Activated gamma-delta T cell treated with anti-CD3 and anti-CD28 coated beads, Interleukin-2, amount 50 U/mL, for 16 hours (primary cell): Measurements from ENCODE around the gene CDKN2B-AS1.
"Not testable (repeated sequence)": the region's sequence is repeated elsewhere in the genome, so short reads cannot be mapped to it uniquely, and the experiment has no call there.

ENCODE experiments used
- DNase-seq: peaks from one replicate; pipeline ENCODE4 v3.0.0-alpha.2; 2020; ENCODE audit warnings: low read depth

The CDKN2B-AS1 gene

DNA sequence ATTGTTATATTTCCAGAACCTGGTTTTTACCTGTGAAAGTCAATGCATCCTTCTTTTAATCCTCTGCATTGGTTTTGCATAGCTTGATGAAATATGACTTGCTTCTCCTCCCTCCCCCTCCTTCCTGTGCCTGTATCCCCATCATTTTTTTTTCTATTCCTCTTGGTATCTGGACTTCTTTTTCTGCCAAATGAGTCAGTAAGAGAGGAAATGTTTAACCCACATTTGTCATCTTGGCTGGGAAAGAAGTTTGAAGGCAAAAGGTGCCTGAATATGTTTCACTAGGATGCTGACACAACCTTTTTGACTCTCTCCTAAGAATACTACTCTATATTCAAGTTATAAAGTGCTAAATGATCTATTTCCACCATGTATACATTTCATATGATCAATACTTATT is 50.0 kb downstream of the CDKN2B-AS1 start:
- no peak for DNase-seq

DNA sequence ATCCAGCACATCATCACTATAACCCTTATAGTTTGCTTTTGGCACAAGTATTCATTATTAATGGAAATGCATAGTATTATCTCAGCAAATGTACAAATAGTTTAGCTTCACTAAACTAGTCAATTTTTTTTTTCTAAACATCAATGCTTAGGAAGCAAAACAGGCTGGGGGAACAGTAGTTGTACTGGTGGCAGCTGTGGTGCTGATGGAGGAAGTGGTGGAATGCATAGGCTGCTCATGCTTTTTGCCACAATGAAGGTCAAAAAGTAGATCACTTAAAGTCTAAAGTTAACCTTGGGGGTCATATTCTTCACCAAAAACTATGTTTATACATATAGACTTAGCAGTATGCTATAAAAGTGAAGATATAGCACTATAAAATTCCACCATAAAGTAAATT is 50.8 kb downstream of the CDKN2B-AS1 start:
- no peak for DNase-seq

DNA sequence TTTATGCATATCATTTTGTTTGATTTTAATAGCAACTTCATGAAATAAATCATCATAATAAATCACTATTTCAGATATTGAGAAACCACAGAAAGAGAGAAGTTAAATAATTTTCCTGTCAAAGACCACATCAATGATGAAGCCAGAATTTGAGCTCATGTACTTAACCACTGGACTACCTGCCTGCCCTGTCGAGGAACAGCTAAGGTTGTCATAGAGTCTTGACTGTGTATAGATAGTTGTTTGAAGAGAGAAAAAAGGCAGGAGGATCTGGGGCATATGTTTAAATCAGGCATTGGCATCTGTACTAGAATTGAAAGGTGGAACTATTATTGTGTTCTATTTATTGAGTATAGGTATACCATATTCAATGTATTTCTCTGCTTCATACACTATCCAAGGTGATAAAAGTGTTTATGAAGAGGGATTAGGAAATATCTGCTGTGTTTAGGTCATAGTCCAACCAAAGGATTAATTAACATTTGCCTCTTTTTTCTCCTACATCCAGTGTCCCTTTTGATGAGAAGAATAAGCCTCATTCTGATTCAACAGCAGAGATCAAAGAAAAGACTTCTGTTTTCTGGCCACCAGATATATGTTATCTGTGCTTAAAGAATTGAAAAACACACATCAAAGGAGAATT is 51.8 kb downstream of the CDKN2B-AS1 start:
- no peak for DNase-seq

DNA sequence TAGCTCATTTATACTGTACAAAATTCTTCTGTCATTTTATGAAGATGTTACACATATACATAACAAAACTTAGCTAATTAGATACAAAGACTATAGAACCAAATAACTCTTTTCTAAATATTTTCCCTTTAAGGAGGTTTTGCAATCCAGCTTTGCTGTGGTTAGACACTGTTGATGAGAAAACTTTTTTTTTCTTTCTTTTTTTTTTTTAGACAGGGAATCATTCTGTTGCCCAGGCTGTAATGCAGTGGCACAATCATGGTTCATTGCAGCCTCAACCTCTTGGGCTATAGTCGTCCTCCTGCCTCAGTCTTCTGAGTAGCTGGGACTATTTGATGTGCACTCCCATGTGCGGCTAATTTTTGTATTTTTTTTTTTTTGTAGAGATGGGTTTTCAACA is 53.0 kb downstream of the CDKN2B-AS1 start:
- DNase-seq = no peak

DNA sequence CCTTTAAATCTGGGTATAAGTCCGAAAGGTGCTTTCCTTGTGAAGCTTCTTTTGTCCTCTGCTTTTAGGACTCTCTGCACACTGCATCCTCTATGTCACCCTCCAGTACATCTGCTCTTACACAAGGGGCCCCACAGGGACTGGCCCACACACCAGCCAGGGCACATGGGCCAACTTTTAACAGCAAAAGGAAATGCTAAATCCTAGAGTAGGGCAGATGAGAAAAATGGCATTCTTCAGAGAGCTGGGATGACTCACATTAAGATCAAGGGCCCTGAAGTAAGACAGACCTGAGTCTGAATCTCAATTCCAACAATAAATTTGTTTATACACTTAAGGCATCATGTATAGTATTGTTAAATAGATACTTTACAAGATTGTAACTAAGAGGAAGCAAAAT is 54.8 kb downstream of the CDKN2B-AS1 start:
- DNase-seq = no peak

DNA sequence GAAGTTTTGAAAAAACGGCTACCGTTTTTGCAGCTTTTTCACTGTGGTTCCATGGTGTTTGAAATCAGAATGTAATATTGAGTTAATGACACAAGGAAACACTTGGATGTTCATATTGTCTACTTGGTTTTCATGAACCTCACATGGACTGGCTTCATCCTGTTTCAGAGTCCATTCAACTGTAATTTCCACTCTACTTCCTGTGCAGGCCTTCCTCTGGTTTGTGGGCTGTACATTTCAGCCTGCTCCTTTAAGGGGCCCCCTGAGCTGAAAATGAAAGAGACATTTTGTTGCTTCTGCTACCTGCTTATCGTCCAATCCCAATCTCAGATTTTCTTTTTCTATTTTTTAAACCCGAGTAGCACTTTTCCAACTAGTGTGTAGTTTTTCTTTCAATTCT is 56.3 kb downstream of the CDKN2B-AS1 start:
- DNase-seq = no peak

DNA sequence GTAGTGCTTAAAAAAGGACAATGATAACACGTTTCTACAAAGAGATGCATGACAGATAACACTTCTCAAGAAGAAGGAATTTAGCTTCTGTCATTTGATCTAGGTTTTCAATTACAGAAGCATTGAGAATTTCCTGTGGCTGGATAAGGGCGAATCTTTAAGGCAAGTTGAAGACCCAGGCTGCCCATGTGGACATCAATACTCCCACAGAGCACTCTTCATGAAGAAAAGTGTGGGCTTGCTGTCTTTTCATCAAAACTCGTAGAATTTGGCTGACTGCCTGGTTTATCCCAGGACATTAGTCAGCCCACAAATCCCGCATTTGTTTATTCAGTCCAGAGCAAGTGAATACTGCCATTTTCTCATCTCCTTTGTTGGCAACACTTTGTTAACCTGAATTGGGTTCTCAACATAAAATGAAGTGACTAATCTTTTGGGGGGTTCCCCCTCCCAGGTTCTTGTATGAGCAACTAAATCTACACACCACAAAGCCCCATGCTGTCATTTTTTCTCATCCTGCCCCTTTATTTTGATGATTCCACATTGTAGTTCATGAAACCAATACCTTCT is 57.9 kb downstream of the CDKN2B-AS1 start:
- peak; percentile 1 for DNase-seq

DNA sequence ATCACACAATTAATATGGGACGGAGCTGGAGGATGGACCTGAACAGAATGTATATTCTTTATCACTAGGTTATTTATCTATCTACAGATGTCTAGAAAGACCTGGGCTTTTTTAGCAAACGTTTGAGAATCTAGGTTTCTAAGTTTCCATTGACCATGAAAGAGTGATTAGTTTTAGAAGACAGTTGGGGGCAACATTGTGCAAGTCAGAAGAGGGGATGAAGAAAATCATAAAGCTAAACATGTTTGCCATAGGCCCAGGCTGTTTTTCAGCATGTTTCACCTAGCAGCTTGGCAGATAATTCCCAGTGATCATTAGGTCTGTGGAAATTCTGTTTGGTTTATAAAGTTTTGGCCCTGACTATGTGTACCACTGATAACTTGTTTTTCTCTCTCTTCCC is 58.6 kb downstream of the CDKN2B-AS1 start:
- no peak for DNase-seq

DNA sequence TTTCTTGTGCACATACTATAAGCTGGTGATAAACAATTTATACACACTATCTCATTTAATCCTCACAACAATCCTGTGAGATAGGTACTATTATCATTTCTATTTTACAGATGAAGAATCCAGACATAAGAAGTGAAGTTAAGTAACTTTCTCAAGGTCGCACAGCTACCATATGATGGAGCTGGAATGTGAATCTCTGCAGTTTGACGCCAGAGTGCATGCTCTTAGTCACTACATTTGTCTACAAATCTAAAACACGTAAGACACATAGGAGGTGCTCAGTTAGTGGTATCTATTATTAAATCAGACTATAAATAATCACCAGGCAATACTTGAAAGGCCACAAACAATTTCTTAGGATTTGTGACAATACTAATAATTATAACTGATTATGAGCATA is 59.5 kb downstream of the CDKN2B-AS1 start:
- DNase-seq = no peak

DNA sequence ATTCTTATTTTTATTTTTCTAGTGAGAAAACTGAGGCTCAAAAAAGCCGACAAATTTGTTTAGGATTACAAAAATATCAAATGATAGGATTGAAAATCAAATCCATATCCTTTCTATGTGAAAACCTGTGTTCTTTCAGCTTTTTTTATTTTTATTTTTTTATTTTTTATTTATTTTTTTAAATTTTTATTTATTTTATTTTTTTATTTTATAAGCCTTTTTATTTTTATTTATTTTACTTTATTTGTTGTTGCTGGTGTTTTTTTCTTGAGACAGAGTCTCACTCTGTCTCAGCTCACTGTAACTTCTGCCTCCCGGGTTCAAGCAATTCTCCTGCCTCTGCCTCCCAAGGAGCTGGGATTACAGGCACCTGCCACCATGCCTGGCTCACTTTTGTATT is 59.9 kb downstream of the CDKN2B-AS1 start:
- no peak for DNase-seq

DNA sequence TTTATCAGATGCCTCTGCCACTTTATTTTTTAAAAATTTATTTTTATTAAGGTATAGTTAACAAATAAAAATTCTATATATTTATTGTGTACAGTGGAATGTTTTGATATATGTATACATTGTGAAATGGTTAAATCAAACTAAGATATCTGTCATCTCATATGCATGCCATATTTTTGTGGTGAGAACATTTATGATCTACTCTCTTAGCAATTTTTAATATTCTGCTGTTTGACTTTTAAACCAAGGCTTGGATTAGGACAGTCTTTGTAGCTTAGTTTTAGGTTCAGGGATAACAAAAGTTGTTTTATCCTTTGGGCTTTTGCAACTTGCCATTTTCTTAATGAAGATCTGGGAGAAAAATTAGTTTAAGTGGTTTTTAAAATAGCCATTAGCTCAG is 60.5 kb downstream of the CDKN2B-AS1 start:
- no peak for DNase-seq

DNA sequence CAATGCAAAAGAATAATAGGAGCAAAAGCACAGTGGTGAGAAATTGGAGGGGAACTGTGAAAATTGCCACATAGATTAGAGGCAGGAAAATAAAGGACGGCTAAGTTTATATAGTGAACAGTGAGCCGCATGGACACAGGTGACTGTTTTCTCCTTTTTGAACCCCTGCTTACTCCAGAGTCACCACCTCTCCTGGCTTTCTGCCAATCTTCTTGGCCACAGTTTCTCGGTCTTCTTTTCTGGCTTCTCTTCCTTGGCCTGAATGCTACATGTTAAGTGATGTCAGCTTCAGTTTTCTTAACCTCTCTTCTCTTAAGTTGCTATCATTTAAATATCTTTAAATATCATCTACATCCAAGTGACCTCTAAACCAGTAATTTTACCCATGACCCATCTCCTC is 61.8 kb downstream of the CDKN2B-AS1 start:
- no peak for DNase-seq

DNA sequence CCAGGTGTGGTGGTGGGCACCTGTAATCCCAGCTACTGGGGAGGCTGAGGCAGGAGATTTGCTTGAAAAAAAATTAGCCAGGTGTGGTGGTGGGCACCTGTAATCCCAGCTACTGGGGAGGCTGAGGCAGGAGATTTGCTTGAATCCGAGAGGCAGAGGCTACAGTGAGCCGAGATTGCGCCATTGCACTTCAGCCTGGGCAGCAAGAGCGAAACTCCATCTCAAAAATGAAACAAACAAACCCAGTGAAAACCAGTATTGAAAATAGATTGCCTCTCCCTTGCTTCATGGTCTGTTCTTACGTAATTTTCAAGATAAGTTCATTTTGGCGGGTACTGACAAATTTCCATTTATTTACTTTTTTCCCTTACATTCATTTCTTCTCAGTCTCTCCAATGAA is 63.4 kb downstream of the CDKN2B-AS1 start:
- not testable (repeated sequence) for DNase-seq

DNA sequence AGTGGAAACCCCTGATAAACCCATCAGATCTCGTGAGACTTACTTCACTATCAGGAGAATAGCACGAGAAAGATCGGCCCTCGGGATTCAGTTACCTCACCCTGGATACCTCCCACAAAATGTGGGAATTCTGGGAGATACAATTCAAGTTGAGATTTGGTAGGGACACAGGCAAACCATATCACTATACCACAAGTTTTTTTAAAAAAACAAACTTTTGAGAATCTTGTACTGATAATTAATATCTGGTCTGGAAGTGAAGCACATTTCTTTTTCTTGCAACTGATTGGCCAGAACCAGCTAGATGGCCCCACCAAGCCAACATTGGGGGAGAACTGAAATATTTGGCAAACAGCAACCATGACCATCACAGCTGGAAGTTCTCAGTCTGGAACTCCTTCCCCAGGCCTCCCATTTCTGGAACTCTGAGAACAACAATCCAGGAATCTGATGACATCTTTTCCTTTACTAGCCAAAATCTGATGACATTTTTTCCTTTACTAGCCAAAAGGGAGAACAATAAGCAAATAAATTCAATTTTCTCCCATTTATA is 66.3 kb downstream of the CDKN2B-AS1 start:
- no peak for DNase-seq

DNA sequence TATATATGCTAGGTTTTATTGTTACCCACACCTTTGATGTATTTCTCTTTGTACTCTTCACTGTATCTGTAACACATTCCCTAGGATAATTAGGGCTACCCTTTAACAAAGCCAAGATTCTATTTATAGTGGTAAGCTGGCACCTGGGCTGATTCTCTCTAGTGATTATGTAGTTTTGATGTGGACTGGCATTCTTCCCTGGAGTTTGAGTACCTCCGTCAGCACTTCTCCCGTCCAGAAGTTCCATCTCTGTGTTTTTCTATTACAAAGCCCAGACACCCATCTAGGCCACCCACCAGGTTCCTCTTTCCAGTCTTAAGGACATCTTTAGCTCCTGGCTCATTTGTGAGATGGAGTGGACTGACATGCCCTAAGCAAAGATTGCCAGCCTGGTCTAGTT is 70.4 kb downstream of the CDKN2B-AS1 start:
- no peak for DNase-seq

DNA sequence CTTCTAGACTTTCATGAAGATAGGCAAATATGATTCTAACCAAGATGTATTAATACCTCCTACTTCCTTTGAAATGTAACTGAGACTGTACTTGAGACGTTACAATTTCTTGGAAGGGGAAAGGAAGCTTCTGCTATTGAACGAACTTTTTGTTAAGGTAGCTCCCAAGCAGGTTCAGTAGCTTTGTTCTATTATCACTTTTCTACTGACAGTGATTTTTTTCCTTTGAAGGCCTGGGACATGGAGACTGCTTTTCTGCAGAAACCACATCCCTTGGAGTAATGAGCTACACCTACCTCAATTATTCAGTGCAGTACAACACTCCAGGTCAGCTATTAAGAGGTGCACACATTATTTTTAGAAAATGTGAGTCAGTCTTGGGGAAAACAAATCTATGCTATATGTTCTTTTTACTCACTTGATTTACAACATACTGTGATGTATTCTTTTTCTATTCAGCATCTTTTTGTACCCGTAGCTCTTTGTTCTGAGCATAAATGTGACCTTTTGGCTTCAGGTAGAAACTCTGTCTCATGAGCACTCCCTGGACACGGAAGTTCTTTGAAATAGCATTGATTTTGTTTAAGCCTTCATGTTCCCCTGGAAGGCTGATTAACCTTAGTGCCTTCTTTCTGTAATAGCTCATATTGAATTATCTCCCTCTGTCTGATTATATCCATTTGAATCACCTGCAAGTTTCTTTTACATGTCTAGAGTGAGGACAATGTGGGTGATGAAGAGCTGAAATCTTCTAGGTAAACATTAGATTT is 71.0 kb downstream of the CDKN2B-AS1 start:
- no peak for DNase-seq

DNA sequence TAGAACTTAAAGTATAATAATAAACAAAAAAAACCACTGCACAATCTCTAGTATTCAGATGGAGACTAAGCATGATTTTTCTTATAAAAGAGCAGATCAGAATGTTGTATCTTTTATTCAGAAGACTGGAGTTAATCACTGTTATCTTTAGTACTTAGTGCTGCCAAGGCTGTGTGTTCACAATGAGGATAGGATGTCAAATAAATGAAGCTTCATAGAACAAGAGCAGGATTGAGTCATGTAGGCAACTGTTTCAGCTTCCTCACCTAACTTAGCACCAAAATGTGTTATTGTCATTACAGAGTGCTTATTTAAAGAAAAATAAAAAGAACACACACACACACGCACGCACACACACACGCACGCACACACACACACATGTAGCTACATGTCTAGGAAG is 72.6 kb downstream of the CDKN2B-AS1 start:
- no peak for DNase-seq

DNA sequence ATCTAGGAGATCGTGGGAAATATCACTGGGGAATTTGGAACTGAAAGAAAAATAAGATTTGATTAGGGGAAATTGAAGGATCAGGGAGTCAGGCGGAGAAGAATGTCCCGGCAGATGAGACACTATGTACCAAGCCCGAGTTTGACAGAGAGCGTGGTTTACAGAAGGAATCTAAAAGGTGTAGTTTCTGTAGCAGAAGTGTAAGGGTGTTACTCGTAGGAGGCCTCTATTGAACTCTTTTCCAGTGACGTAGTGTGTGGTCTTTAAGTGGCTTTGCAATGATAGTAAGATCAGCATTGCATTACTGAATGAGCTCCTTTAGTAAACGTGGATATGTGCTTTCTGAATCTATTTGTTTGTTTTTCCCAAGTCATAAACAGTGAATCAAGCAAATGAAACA is 73.8 kb downstream of the CDKN2B-AS1 start:
- DNase-seq = no peak

DNA sequence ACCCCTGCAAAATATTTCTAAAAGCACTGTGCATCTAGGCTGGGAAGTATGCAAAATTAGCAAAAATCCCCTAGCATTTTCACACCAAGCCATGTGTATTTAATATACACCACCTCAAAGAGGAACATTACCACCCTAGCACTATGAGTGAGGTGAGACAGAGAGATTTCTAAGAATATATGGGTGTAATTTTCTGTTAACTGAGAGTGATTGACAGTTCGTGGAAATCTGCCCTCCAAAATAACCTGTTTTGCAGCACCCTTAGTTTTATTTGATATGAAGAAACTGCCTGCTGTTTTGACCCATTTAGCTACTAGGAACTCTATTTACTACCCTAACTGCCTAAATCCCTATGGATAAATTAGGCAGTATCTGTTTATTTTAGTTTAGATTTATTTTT is 78.8 kb downstream of the CDKN2B-AS1 start:
- DNase-seq = no peak

DNA sequence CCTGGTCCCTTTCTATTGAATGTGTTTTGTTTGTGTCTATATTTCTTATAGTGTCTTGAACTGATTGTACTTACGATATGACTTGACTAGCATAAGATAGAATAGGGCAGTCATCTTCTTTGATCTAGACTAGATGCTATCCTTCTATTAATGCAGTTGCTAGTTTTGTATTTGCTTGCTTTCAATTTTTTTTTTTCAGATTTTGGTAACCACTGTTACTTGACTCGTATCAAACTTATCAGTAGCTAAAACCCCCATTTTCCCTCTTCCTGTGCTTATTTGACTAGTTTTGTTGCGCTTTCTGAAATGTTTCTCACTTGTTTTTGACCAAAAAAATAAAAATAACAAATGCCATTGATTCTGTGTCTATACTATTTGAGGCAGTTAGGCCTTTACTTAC is 83.5 kb downstream of the CDKN2B-AS1 start:
- no peak for DNase-seq

DNA sequence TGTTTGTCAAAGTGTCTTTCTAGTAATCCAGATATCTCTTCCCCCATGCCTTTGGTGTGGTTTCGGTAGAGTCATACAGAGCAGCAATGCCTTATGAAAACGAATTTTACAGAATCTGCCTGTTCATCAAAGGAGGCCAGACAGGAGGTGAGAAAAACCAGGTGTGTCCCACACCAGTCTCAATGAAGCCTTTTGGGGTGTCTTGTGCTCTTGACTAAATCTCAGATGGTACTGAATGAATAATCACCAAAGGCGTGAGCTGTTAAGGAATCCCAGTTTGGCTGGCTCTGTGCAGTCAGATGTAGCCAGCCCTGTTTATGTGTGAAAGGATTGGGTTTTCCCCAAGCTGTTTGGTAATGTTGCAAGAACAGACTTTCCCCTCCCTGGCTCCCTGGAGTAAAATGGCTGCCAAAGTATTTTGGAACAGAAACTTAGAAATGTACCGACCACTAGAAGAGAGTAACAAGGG is 85.3 kb downstream of the CDKN2B-AS1 start:
- no peak for DNase-seq

DNA sequence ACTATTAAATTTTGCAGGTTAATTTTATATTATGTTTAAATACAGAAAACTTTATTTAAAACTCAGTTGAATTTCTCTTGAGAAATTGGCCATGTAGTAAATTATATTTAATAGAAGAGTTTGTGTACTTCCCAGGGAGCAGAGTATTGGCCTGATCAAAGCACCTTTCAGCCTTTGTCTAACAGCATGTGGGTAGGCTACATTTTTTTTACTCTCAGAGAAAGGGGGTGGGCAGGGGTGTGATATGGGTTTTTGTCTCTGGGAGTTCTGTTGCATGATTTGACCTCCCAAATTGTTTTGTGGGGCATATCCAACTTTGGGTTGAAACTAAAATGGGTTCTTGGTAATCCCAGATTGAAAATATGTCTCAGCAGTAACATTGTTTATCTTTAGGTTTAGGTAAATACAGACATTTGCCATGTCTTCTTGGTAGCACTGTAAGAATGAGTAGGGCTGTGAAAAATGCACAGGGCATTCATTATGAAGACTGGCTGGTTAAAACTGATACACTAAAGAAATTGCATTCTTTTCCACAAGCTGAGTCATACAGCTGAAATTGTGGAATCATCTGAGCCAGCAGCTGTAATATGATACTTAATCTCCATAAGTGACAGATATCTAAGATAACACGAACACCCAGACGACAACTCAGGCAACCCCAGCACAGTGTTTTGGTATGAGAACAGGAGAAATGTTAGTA is 89.9 kb downstream of the CDKN2B-AS1 start:
- DNase-seq = no peak
